Measurements from ENCODE around the gene WDR31. TPM values are rescaled to one million over a fixed set of nuclear protein-coding genes. Genes with fewer than 3 reads are reported as not detected.
A peak's percentile ranks its signal among the peaks of the same experiment; 100 is the strongest.

WDR31 gene
- total RNA-seq, 2 experiments from 2014 or later = 1.3 to 1.4 TPM

DNA sequence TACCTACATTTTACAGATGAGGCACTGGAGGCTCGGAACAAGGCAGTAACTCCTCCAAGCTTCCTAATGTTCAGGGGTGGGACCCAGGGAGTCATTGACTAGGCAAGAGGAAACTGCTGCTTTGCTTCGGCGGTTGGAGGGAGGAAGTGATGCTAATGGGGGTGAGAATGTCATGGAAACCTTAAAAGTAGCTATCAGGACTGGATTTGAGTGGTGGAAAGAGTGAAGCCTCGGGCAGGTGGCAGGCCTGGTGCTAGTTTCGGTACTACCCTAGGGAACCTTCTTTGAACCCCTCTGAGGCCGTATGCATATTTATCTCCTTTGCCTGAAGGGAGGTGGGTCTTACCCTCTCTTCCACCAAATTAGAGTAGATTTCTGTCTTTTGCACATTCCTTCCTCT, 10.9 kb upstream of the WDR31 start:
- TF ChIP-seq CTCF (IDR thresholded peaks at IDR 0.05) = no peak
- H3K9me3 Mint-ChIP-seq = no peaks in the 10 kb centered on the region
- DNase-seq = peak; percentile 77
- ChIA-PET POLR2A (interaction anchor here (0.6 to 1.7 kb wide), 5 partner anchors 11 to 966 kb away, joined by 3 to 12 read pairs (median 4); partner anchors contain the start of genes POLE3 and WDR31), CTCF (interaction anchor here (0.7 to 3.1 kb wide), 7 partner anchors 11 to 305 kb away, joined by 3 to 14 read pairs (median 4); partner anchors contain the start of genes ALAD, CDC26, PRPF4 and WDR31)
- no peaks in the 10 kb centered on the region for H3K36me3 Mint-ChIP-seq (ENCODE audit: low read depth)
- peak; percentile 65 for ATAC-seq
- intact Hi-C loops (cut with micrococcal nuclease) = no loop called here
- H3K27ac Mint-ChIP-seq = peak overlapping the region; percentile 77
- peaks cover 13% of the 10 kb centered on the region for H3K27me3 Mint-ChIP-seq
- peaks cover 31% of the 10 kb centered on the region for H3K4me1 Mint-ChIP-seq (ENCODE audit: low read depth)
- H3K4me3 Mint-ChIP-seq = peak overlapping the region; percentile 78

- DNase-seq (peak; percentile 36), ATAC-seq (peak; percentile 13)
- Mint-ChIP-seq H3K27ac (peak overlapping the region; percentile 77), H3K4me1 (ENCODE audit: low read depth) (peaks cover 37% of the 10 kb centered on the region), H3K27me3 (peaks cover 13% of the 10 kb centered on the region), H3K36me3 (ENCODE audit: low read depth) (no peaks in the 10 kb centered on the region), H3K4me3 (peak overlapping the region; percentile 78), H3K9me3 (no peaks in the 10 kb centered on the region)
- CTCF ChIA-PET = interaction anchor here (0.7 to 3.1 kb wide), 10 partner anchors 10 to 305 kb away, joined by 3 to 14 read pairs (median 4); partner anchors contain the start of genes ALAD, CDC26, PRPF4 and WDR31
- POLR2A ChIA-PET = interaction anchor here (0.6 to 2.2 kb wide), 8 partner anchors 10 to 967 kb away, joined by 3 to 12 read pairs (median 4); partner anchors contain the start of genes C9orf43, CDC26, POLE3 and PRPF4
- intact Hi-C loops (cut with micrococcal nuclease) = no loop called here
- TF ChIP-seq CTCF (IDR thresholded peaks at IDR 0.05) = no peak
Observed at GRCh38 chr9:113350107-113350661, 10.1 kb upstream of the WDR31 start.

DNA sequence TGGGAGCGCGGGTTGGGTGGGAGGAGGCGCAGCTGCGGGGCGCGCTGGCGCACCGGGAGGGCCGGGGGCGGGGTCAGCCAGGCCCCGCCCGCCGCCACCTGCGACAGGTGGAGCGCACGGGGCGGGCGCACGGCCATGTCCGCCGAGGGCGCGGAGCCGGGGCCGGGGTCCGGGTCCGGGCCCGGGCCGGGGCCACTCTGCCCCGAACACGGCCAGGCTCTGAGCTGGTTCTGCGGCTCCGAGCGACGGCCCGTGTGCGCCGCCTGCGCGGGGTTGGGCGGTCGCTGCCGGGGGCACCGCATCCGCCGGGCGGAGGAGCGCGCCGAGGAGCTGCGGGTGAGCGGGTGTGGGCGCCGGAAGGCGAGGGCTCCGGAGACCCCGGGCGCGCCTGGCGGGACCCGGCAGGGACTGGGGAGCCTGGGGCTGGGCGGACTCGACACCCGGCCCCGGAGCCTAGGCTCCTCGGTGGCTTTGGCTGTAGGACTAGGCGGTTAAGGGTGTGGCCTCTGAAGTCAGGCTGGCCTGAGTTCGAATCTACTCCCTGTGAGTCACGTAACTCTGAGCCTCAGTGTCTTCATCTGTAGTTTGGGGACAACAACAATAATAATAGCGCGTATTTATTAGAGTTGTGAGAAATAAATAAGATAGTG, 9.5 kb upstream of the WDR31 start, which contains the start of gene BSPRY:
Gene BSPRY, plus strand, starts transcription at position 97 of the 650 bp plus-strand sequence. Its CDS starts 39 bp downstream, at position 136.
- Mint-ChIP-seq H3K36me3 (ENCODE audit: low read depth) (no peaks in the 10 kb centered on the region), H3K4me1 (ENCODE audit: low read depth) (peaks cover 39% of the 10 kb centered on the region), H3K9me3 (no peaks in the 10 kb centered on the region), H3K27me3 (peaks cover 13% of the 10 kb centered on the region), H3K27ac (peak within 1 kb of the TSS; percentile 77), H3K4me3 (peak within 1 kb of the TSS; percentile 78)
- intact Hi-C loops (cut with micrococcal nuclease) = loop anchor here (10.0 kb wide), 1 partner anchor 75 kb away; the partner anchor contains the start of genes CDC26 and PRPF4
- TF ChIP-seq CTCF (IDR thresholded peaks at IDR 0.05) = no peak
- CTCF ChIA-PET = interaction anchor here (0.8 to 3.1 kb wide), 7 partner anchors 10 to 237 kb away, joined by 3 to 14 read pairs (median 5); partner anchors contain the start of genes ALAD, CDC26, PRPF4 and WDR31
- POLR2A ChIA-PET = interaction anchor here (1.0 to 2.2 kb wide), 5 partner anchors 9 to 74 kb away, joined by 3 to 12 read pairs (median 4); partner anchors contain the start of genes C9orf43, CDC26, POLE3 and PRPF4
- ATAC-seq = peak; percentile 45
- DNase-seq = peak; percentile 50

- H3K9me3 Mint-ChIP-seq = no peaks in the 10 kb centered on the region
- intact Hi-C loops (cut with micrococcal nuclease) = loop anchor here (10.0 kb wide), 1 partner anchor 74 kb away; the partner anchor contains the start of genes CDC26 and PRPF4
- TF ChIP-seq CTCF (IDR thresholded peaks at IDR 0.05) = no peak
- ATAC-seq (no peak), DNase-seq (no peak)
- H3K4me3 Mint-ChIP-seq = peak overlapping the region; percentile 74
- CTCF ChIA-PET = interaction anchor here (0.9 to 3.1 kb wide), 6 partner anchors 9 to 236 kb away, joined by 3 to 14 read pairs (median 9); partner anchors contain the start of genes ALAD, CDC26, PRPF4 and WDR31
- H3K27ac Mint-ChIP-seq = no peak overlapping the region
- peaks cover 12% of the 10 kb centered on the region for H3K27me3 Mint-ChIP-seq
- POLR2A ChIA-PET = interaction anchor here (0.6 to 2.2 kb wide), 4 partner anchors 9 to 141 kb away, joined by 3 to 6 read pairs (median 4); partner anchors contain the start of genes C9orf43, POLE3 and WDR31
- peaks cover 39% of the 10 kb centered on the region for H3K4me1 Mint-ChIP-seq (ENCODE audit: low read depth)
- H3K36me3 Mint-ChIP-seq (ENCODE audit: low read depth) = no peaks in the 10 kb centered on the region
Observed at GRCh38 chr9:113349066-113349444, 9.0 kb upstream of the WDR31 start.
